ENCODE results near the gene MYO3B.
"Not testable (repeated sequence)": the region's sequence is repeated elsewhere in the genome, so short reads cannot be mapped to it uniquely, and the experiment has no call there.

Gene MYO3B

DNA sequence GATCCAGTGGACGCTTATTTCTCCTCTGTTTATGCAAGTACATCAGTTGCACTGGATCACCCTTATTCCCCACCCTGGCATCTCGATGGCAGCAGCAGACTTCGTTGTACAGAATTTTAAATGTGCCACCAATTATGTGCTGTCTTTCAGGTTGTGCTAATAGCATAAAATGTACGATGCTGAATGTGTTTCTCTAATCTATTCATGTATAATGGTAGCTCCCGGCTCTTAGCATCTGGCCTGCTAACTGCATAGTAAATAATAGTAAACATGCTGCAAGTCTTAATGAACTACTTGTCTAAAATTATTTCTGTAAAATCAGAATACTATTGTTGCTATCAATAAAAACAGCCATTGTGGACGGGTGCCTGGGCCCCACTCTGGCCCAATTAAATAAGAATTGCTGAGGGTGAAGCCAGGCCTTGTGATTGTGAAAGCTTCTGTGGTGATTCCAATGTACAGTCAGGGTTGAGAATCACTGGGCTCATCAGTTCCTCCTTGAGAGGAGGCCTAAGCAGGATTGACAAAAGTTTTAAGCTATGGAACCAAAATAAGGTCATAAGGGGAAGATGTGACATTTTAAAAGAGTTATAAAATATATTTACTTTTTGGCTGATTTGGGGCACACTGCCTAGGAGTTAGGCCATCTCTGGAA is 14.4 kb upstream of the MYO3B start:
- no peak for DNase-seq

DNA sequence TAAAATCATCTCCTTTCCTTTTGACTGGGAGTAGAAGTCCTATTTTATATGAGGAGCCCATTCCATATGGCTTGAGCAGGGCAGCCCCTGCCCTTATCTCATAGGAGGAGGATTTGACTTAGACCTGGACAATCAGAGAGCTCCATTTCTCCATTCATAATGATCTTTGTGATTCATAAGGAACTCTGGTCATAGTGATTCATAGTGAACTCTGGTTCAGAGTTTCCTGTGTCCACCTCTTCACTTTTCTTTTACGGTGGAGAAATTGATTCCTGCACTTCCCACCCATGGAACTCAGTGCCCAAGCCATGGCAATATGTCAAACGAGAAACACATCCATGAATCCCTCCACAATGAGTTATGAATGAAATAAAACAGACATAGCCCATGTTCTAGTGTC is 12.8 kb upstream of the MYO3B start:
- no peak for DNase-seq

DNA sequence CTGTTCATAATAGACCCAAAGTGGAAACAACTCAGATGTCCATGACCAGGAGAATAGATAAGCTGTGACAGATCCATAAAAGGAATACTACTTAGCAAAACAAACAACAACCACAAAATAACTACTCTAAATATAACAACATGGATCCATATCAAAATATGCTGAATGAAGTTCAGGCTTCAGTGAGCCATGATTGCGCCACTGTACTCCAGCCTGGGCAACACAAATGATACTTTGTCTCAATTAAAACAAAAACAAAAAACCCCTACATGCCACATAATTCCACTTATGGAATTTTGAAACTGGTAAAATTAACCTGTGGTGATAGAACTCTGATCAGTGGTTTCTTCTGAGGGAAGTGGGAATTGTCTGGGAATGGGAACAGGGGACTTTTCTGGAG is 11.2 kb upstream of the MYO3B start:
- DNase-seq, result no peak

DNA sequence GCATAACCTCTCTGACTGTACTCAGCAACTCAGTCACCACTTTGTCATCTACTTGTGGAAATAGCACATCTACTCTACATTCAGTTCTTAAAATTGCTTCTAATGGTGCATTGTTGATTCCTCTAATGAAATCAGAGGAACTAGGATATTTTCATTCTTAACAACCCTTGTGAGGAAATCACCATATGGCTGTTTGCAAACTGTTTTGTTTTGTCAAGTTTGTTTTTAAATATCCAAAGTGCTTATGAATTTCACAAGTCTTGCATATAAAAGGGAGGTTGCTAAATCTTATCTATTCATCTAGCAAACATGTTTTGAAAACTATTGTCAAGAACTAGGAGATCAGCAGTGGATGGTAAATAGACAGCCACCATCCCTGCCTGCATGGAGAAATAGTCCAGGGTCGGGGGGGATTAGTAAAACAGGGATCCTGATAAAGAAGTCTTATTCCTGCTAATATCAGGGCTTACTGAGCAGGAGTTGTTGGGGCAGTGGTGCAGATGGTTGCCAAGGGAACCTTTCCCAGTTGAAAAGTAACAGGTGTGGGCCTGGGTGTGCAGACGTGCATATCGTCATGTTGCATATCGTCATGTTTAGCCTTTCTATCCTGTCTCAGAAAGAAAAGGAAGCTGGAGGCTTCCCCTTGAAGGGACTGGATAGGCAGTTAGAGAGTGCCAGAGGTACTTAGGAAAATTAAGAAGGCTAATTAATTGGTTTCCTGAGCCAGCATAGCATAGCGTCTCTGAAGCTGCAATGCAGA is 7.5 kb upstream of the MYO3B start:
- DNase-seq, result no peak

DNA sequence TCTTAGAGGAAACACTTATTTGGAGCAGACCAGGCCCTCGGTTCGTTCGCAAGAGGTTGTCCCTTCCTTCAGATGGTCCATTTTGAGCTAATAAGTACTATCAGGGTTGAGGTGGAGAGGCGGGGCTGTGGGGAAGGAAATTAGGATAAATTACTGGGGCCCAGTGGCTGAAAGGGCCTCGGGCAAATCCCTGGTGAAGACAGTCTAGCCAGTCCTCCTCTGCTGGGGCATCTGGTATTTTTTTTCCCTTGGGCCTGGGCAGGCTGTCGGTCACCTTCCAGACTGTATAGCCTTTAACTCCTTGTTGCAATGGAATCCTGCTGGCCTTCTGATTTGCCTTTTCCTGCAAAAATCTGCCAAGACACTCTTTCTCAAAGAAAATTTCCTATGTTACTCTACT is 1.7 kb upstream of the MYO3B start:
- DNase-seq, result no peak

DNA sequence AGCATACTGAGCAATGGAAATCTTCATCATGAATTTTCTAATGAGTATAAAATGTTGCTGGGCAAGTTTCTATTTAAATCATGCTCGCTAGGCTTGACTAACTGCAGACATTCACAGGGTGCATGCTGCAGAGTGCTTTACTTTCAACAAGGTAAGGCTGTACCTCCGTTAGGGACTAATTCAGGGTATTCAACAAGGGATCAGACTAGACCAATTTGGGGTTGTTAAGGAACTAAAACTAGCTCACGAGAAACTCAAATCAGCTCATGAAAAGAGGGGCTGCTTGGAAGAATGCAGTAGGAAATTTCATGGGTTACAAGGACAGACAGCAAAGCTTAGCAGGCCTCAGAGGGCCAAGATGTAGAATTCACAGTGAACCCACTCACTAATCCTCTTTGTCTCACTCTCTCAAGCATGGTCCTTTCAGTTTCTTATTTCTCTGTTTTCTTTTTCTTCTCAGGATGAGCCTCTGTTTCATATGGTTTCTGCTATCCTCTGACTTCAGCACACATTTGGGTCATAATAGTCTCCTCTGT is 2.2 kb downstream of the MYO3B start:
- no peak for DNase-seq

DNA sequence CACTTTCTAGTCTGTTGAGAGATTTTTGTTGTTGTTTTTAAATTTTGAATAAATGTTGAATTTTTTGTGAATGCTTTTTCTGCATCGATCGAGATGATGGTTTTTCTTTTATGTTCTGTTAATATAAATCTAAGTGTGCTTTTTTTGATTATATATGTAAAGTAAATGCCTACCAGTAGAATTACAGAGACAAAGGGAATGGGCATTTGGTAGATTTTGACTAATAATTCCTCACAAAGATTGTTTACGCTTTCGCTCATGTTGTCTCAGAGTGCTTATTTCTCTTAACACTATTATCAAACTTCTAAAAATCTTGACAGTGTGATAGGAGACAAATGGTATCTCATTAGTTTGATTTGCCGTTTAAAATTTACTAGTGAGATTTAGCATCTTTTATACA is 3.7 kb downstream of the MYO3B start:
- no peak for DNase-seq

DNA sequence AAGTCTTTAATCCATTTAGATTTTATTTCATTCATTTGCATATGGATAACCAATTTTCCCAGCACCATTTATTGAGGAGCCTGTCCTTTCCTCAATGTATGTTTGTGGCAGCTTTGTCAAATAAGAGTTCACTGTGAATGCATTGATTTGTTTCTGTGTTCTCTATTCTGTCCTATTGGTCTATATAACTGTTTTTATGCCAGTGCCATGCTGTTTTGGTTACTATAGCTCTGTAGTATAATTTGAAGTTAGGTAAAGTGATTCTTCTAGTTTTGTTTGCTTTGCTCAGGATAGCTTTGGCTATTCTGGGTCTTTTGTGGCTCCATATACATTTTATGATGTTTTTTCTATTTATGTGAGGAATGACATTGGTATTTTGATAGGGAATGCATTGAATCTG is 7.4 kb downstream of the MYO3B start:
- DNase-seq, result no peak

DNA sequence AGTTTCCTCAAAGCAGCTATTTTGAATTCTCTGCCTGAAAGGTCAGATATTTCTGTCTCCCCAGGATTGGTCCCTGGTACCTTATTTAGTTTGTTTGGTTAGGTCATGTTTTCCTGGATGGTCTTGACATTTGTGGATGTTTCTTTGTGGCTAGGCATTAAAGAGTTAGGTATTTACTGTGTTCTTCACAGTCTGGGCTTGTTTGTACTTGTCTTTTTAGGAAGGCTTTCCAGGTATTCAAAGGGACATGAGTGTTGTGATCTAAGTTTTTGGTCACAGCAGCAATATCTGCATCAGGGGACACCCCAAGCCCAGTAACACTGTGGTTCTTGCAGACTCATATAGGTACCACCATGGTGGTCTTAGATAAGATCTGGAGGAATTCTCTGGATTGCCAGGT is 11.8 kb downstream of the MYO3B start:
- DNase-seq, result no peak

DNA sequence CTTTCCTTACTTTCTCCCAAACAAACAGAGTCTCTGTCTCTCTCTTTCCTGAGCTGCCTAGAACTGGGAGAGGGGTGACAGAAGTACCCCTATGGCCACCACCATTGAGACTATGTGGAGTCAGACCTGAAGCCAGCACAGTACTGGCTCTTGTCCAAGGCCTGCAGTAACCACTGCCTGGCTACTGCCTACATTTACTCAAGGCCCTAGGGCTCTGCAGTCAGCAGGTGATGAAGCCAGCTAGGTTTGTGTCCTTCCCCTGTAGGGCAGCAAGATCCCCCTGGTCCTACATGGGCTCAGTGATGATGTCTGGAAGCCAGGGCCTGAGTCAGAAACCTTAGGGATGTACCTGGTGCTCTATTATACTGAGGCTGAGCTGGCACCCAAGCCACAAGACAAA is 12.2 kb downstream of the MYO3B start:
- DNase-seq, result no peak

DNA sequence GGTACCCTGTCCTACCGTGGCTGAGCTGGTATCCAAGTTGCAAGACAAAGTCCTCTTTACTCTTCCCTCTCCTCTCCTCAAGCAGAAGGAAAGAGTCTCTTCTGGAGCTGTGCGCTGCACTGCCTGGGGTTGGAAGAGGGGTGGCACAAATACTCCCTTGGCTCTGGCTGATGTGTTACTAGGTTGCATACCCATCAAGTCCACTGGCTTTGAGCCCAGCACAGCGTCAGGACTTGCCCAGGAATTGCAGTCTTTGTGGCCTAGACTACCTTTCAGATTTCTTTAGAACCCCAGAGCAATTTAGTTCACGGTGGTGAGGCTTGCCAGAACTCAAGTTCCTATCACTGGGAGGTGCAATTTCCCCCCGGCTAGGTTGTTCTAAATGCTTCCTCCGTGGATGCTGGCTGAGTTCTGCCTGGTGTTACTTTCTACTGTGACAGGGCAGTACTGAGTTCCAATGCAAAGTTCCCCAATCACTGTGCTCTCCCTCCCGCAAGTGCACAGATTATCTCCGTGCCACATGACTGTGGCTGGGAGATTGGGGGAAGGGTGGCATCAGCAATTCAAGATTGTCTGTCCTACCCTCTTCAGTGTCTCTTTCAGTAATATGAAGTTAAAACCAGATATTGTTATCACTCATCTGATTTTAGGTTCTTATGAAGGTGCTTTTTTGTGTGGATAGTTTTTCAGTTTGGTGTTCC is 13.4 kb downstream of the MYO3B start:
- no peak for DNase-seq

DNA sequence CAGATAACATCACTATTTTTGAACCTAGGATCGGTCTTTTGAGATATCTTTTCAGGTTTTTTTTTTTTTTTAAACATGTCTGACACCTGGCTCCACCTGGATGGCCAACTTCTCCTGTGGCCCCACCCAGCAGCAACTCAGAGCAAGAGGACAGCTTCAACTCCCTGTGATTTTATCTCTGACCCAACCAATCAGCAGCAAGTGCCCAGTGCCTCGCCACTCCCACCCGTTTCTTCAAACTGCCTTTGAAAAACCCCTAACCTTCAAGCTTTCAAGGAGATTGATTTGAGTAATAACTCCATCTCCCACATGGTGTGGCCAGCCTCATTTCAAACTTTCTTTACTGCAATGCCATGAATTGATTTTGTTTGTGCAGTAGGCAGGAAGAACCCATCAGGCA is 19.0 kb downstream of the MYO3B start:
- no peak for DNase-seq

DNA sequence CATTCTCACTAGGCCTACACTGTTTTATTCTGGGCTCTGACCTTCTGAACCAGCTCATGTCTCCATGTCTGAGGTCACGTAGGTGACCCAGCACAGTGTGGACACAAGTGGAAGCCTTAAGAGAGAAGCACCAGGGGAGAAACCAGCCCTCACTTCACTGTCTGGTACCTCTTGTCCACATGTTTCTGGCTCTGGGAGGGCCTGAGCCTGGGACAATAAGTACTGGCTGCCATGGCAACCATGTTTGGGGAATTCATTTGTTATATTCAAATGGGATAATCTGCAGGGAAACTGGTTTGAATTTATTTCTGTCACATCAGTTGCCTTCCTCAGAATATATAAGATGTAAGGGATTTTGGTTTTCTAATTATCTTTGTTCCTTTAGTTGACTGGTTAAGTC is 23.3 kb downstream of the MYO3B start:
- DNase-seq, result no peak

DNA sequence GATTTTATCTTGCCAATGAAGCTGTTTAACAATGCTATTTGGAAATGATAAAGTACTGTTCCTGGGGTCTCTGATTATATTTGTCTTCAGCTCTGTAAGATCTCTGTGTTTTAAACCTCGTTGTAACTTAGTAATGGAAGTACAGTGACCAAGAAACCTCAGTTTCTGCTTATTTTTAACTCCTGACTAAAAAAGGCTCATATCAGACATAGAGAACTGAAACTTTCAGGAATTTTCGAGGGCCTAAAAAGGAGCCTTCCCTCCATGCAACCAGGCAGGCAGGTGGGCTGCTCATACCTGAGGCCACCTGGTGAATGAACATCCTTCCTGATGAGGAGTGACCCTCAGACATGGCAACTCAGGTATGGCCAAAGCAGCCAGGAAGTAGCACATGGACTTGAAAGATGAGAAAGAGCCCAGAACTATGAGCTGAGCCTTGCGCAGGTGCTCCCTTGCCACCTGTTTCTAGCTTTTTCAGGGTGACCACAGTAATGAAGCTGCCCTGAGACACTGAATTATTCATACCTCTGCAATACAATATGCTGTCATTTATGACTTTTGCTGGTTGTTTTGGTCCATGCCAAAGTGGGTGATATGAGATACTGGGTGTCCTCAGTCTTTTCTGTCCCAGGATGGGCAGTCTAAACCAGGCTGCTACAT is 23.9 kb downstream of the MYO3B start:
- DNase-seq, result no peak

DNA sequence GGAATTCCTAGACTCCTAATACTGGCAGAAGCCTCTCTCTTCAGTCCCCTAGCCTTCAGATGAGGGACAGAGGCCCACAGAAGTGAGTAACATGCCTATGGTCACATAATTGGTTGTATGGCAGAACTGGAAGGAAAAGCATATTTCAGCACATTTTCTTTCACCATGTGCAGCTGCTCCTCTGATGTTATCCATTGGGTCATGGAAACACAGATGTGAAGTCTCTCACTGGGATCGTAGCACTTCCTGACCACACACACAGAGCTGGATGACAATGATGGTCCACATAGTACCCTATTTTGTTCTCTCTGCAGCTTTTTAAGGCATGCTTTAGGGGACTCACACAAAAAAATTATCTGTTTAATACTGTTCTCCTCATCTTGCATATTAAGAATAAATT is 24.5 kb downstream of the MYO3B start:
- no peak for DNase-seq

DNA sequence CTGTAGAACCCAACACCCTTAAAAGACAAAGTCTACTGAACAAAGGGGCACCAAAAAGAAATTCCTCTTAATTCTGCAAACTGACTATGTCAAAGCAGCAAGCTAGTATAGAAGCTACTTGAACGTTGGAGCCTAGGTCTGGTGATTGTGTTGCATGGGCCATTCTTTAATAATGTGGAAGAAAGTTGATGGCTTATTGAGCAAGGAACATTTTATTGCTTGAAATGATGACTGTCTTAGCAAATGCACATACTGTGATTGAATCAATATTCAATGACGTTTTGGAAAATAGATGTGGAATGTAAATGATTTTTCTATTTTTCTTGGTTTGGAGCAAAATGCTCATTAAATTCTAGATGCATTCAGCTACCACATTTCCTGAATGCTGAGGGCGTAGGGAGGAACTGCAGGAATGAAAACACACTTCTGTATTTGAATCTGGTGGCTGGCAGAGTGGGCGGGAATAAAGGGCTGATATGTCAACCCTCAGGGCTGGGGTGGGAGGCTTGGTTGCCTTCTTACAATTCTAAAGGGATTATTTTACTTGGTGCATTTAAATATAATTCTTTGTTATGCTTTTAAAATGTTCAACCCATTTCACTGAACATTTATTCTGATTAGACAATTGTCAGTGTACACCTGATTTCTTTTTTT is 26.5 kb downstream of the MYO3B start:
- no peak for DNase-seq

DNA sequence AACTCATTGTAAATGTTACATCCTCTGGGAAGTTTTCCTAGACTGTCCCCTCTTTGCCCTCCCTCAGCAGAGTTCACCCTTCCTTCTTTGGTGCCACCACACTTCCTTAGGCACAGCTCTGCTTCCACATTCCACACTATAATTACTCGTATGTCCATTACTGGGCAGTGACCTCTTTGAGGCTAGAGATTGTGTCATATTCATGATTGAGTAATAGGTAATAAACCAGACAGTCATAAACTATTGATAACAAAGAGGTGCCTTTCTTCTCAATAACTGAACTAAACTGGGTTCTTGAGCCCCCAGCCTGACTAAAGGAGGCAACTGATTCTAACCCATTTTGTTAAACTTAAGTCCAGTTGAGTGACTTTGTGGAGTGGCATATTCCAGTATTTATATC is 28.3 kb downstream of the MYO3B start:
- DNase-seq, result no peak

DNA sequence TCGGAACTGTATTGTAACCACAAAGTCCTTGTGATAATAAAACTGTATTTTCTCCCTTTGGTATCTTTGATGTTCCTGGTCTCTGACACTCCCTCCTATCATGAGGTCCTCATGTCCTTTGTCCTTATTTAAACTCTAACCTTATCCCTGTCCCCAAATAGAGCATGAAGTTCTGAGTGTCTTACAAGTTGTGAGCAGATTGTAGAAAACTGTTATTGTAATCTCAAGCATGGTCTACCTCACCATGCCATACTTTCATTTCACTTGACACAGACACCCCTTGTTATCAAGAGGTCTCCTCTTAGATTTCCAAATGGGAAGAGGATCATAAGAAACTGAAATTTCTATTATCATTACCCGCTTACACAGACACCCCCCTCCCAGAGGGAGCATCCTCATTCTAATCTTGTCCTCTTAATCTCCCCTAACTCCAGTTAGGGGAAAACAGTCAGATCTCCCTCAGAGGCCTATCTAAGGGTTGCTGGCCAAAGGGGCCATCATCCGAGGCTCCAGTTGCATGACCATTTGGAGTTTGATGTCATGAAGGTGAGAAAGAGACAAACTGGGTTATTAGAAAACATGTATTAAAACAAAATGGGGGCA is 29.0 kb downstream of the MYO3B start:
- no peak for DNase-seq

DNA sequence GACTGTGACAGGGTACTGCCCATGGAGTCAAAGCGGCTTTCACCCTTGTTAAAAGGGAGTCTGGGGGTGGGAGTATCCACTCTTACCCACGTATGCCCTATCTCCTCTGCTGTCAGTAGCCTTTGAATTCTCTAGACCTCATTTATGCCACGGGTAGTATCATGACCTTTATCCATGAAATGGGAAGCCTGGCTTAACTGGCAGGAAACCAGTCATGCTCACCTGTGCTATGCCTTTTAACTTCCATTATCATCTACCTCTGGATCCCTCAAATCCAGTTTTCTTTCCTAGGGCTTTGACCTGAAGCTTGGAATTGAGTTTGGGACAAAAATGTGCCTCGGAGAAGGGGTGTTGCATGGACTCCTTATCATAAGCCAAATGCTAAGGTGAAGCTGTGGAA is 30.0 kb downstream of the MYO3B start:
- DNase-seq, result no peak

DNA sequence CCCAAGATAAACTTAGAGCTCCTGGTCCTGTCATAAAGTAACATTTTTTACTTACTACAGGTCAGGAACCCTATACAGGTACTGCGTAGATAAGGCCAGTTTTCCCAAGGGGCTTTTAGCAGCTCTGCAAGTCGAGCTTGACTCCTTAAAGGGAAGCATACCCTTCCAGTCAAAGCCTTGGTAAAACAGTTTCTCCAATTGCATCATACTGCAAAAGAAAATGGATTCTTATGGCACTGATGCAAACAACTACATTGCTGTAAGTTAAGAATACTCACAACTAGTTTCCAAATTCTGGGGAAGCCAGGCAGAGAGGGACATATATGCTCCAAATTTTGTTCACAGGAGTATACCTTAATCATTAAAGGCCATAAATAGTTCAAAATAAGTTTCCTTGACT is 31.0 kb downstream of the MYO3B start:
- no peak for DNase-seq

DNA sequence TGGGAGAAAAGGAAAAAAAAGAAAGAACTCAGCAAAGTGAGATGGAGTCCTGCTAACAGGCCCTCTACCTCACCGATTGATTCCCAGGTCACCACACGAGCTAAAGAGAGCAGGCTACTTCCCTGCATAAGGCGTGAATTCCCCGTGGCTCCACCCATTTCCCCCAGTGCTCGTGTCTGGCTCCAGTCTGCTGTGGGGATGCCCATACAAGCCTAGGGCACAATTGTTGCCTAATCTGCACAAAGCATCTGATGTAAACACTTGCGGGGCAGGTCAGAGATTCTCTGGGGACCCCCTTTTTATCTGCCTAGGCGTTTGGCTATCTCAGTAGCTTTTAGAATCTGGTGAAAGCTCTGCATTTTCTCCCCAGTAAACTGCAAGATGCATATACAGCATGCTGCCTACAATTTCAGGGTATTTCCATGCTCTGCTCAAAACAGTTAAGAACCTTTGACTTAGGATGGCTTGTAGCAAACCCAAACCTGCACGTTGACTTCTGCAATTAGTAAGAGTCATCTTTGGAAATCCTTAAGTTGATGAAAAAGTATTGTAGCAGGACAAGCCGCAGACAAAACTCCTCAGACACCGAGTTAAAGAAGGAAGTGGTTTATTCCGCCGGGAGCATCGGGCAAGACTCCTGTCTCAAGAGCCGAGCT is 34.8 kb downstream of the MYO3B start:
- DNase-seq, result no peak

DNA sequence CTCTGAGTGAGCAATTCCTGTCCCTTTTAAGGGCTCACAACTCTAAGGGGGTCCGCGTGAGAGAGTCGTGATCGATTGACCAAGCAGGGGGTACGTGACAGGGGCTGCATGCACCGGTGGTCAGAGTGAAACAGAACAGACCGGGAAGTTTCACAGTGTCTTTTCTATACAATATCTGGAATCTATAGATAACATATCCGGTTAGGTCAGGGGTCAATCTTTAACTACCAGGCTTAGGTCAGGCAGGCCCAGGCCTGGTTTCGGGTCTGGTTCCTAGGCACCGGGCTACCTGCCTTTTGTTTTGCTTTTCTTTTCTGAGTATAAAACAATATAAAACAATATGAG is 35.3 kb downstream of the MYO3B start:
- not testable (repeated sequence) for DNase-seq
